HFF-Myc (cell line): Measurements from ENCODE around the gene HTT.
"Not testable (repeated sequence)": the region's sequence is repeated elsewhere in the genome, so short reads cannot be mapped to it uniquely, and the experiment has no call there.

Source experiments
- DNase-seq: peaks from one replicate; pipeline ENCODE4 v3.0.0-alpha.2; 2011; ENCODE audit warnings: low read depth; ENCODE audit errors: extremely low read depth
- H3K4me3 ChIP-seq: replicated peaks from 2 replicates; pipeline ENCODE4 v1.5.1; 2011; ENCODE audit warnings: low read depth, mild to moderate bottlenecking, control low read depth, low read length
- TF ChIP-seq, protein P1 (sequence below): IDR thresholded peaks from 2 replicates; pipeline ENCODE4 v1.5.1; 2012; ENCODE audit warnings: mild to moderate bottlenecking, low read depth, low read length, control low read depth; ENCODE audit errors: missing control alignments

Gene HTT

DNA sequence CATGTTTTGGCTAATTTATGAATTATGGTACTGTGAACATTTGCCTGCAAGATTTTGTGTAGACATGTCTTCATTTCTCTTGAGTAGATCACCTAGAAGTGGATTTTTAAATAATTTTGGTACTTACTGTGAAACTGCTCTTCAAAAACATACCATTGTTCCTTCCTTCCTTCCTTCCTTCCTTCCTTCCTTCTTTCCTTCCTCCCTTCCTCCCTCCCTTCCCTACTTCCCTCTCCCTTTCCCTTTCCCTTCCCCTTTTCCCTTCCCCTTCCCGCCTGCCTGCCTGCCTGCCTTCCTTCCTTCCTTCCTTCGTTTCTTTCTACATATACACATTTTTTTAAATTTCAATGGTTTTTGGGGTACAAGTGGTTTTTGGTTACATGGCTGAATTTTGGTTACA lies 63.4 kb downstream of the HTT start:
- no peak overlapping the region for H3K4me3 ChIP-seq
- TF ChIP-seq, protein P1, sequence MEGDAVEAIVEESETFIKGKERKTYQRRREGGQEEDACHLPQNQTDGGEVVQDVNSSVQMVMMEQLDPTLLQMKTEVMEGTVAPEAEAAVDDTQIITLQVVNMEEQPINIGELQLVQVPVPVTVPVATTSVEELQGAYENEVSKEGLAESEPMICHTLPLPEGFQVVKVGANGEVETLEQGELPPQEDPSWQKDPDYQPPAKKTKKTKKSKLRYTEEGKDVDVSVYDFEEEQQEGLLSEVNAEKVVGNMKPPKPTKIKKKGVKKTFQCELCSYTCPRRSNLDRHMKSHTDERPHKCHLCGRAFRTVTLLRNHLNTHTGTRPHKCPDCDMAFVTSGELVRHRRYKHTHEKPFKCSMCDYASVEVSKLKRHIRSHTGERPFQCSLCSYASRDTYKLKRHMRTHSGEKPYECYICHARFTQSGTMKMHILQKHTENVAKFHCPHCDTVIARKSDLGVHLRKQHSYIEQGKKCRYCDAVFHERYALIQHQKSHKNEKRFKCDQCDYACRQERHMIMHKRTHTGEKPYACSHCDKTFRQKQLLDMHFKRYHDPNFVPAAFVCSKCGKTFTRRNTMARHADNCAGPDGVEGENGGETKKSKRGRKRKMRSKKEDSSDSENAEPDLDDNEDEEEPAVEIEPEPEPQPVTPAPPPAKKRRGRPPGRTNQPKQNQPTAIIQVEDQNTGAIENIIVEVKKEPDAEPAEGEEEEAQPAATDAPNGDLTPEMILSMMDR: no peak
- no peak for DNase-seq

DNA sequence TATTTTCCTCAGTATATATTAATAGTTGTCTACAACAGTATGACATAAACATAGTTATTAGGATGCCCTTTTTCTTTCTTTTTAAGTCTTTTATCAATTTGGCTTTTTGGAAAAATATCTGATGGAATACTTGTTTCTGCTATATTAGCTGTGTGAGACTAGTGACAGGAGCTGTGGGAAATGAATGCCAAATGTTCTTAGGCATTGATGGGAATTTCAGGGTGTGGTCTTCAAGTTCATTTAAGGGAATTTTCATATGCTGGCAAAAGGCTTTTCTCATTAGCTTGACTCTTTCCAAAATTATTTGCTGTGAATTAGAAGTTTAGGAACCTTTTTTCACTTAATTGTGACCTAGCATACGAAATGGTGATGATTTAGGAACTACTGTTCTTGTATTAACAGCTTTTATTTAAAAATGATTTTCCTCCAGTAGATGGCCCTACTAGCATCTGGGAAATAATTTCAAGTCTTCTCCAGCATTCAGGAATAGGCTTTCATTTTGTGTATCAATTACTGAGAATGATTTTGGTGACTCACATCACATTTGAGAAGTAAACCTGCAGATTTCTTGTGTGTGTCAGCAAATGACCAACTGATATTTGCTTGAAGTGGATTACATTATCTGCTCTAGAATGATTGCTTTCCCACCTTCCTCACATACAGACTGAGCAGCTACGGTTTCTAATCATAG lies 70.9 kb downstream of the HTT start:
- DNase-seq: no peak
- no peak overlapping the region for H3K4me3 ChIP-seq
- TF ChIP-seq, protein P1: no peak

DNA sequence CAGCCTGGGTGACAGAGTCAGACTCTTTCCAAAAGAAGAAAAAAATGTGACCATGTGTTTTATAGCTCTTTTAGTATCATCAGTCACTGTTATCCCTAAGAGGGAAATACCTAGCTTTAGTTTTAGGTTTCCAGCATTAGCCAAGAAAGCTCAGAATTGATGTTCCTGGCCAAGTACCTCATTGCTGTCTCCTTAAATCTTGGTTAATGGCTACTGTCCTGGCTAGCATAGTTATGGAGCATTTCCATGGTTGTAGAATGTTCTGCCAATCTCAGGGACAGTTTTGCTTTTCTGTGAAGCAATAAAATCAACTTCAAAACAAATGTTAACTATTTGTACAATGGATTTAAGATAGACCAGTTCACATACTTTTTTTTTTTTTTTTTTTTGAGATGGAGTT lies 74.4 kb downstream of the HTT start:
- no peak for DNase-seq
- TF ChIP-seq, protein P1: no peak

DNA sequence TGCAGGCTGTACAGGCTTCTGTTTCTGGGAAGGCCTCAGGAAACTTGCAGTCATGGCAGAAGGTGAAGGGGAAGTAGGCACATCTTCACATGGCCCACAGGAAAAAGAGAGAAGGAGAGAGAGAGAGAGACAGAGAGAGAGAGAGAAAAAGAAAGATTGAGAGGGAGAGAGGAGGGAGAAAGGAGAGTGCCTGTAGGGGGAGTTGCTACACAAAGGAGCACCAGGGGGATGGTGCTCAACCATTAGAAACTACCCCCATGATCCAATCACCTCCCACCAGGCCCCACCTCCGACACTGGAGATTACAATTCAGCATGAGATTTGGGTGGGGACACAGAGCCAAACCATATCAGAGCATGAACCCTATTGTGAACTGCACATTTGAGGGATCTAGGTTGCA lies 76.8 kb downstream of the HTT start:
- not testable (repeated sequence) for DNase-seq, H3K4me3 ChIP-seq

More for the DNA sequence above, 74.4 kb downstream of the HTT start:
- H3K4me3 ChIP-seq: no peak overlapping the region

DNA sequence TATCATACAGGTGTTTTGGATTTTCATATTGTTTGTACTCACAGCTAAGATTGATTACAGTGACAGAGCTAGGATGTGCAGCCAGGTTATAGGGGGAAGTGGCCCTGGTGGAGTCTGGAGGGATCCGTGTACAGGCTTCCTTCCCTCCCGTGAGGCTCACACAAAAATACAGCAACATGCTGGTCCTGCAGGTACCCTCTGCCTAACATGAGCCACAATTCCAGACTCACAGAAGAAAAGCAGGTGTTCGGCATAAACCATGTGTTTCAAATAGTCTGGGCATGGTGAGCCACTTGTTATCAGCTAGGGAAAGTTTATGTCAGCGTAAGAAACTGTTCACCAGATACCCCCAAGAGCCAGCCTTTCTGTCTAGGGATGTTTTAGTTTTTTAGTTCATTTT lies 82.9 kb downstream of the HTT start:
- no peak overlapping the region for H3K4me3 ChIP-seq
- no peak for DNase-seq
- TF ChIP-seq, protein P1: no peak

DNA sequence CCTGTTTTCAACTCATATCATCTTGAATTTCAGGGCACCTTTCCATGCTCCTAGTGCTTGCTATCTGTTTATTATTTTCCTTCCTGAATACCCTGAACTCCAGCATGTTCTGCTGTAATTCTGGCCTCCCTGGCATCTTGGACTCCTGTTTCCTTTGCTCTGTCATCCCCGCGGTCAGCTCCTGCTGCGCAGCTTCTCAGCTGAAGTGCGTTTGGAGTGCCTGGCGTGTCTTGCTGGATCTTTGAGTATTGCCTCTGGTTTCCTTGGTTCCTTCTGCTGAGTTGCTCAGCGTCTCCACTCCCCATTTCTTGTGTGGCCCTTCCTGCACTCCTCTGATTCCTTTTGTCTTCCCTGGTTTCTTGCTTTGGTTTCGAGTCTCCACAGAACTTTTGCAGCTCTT lies 84.4 kb downstream of the HTT start:
- TF ChIP-seq, protein P1: no peak
- no peak overlapping the region for H3K4me3 ChIP-seq
- no peak for DNase-seq

DNA sequence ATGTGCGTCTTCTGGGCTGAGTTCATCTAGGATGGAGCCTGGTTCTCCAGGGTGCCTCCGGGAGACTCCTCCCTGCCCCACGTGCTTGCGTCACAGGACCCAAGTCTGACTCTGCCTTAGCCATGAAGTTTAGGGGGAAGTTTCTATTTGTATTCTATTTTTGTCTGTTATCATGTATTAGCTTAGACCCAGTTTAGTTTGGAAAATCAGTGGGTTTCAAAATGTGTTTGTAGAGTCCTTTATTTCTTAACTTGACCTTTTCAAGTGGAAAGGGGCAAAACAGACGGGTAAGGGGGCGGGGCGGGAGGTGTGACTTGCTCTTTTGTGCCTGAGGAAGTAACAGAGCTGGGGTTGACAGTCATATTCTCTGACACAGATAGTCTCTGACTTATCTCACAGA lies 86.0 kb downstream of the HTT start:
- TF ChIP-seq, protein P1: no peak
- no peak overlapping the region for H3K4me3 ChIP-seq
- DNase-seq: no peak

DNA sequence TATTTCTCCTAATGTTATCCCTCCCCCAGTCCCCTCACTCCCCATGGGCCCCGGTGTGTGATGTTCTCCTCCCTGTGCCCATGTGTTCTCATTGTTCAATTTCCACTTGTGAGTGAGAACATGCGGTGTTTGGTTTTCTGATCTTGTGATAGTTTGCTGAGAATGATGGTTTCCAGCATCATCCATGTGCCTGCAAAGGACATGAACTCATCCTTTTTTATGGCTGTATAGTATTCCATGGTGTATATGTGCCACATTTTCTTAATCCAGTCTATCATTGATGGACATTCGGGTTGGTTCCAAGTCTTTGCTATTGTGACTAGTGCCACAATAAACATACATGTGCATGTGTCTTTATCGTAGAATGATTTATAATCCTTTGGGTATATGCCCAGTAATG lies 86.6 kb downstream of the HTT start:
- DNase-seq, H3K4me3 ChIP-seq: not testable (repeated sequence)

DNA sequence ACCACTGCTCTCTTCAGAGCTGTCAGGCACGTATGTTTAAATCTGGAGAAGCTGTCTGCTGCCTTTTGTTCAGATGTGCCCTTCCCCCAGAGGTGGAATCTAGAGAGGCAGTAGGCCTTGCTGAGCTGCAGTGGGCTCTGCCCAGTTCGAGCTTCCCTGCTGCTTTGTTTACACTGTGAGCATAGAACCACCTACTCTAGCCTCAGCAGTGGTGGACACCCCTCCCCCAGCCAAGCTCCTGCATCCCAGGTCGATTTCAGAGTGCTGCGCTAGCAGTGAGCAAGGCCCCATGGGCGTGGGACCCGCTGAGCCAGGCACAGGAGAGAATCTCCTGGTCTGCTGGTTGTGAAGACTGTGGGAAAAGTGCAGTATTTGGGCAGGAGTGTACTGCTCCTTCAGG lies 92.0 kb downstream of the HTT start:
- not testable (repeated sequence) for H3K4me3 ChIP-seq, DNase-seq
